ENCODE data around the gene CKAP5.

CKAP5 gene

GRCh38 chr11:46845740-46846509, at the start of gene CKAP5:
TSS of gene CKAP5 (minus strand) at chr11:46846280. CDS start at chr11:46821231, 25,049 bp downstream.
- DNase-seq (ENCODE audit: low read depth in 2 of 2) = peak; percentile 78 to 83

- DNase-seq (ENCODE audit: low read depth in 2 of 2) = no peak
Observed at GRCh38 chr11:46895821-46896220, 49.7 kb upstream of the CKAP5 start.

DNA sequence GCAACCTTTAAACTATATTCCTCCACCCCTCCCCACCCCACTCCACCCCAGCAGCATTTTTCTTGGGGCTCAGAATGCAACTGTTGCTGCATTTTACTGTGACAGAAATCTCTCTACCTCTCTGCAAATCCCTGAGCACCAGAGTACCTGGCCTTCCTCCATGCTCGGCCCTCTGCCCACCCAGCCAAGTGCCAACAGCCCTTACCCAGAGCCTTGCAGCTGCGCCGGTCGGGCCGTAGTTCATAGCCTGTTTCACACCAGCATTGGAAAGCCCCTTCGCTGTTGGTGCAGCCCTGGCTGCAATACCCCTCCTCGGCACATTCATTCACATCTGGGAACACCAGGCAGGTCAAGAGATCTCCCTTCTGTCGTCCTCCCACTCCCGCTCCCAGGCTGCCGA, 48.9 kb upstream of the CKAP5 start:
- no peak for DNase-seq (ENCODE audit: low read depth in 2 of 2)

DNA sequence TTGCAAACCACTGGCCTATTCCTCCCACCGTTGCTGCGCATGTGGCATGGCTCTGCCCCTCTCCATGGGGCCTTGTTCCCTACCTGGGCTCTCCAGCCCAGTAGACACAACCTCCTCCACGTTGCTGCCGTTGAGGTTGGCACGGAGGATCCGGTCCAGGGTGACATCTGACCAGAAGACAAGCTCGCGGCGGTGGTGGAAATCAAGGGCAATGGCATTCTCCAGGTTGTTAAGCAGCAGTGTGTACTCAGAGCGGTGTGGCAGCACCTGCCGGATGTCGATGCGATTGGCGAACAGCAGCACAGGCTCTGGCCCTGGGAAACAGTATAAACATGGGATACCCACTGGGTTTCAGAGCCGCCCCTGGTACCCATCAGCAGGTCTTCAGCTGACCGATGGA, 48.4 kb upstream of the CKAP5 start:
- DNase-seq (ENCODE audit: low read depth in 2 of 2) = no peak

GRCh38 chr11:46892838-46893237, 46.8 kb upstream of the CKAP5 start:
- DNase-seq (ENCODE audit: low read depth in 2 of 2) = no peak

- no peak for DNase-seq (ENCODE audit: low read depth in 2 of 2)
Observed at GRCh38 chr11:46892109-46892508, 46.0 kb upstream of the CKAP5 start.

DNA sequence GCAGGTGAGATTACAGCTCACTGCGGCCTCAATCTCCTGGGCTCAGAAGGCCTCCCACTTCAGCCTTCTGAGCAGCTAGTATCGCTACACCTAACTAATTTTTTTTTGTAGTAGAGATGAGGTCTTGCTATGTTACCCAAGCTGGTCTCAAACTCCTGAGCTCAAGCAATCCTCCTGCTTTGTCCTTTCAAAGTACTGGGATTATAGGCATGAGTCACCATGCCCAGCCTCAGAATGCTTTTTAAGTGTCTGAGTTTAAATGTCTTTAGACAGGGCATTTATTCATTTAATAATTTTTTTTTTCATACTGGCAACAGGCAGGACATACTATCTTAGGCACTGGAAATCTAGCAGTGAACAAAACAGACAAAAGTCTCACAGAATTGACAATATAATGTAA, 44.6 kb upstream of the CKAP5 start:
- no peak for DNase-seq (ENCODE audit: low read depth in 2 of 2)

- DNase-seq (ENCODE audit: low read depth in 2 of 2) = peak; percentile 40 to 60
Observed at GRCh38 chr11:46889689-46890475, 43.8 kb upstream of the CKAP5 start.

- DNase-seq (ENCODE audit: low read depth in 2 of 2) = no peak
Observed at GRCh38 chr11:46889251-46889650, 43.2 kb upstream of the CKAP5 start.

DNA sequence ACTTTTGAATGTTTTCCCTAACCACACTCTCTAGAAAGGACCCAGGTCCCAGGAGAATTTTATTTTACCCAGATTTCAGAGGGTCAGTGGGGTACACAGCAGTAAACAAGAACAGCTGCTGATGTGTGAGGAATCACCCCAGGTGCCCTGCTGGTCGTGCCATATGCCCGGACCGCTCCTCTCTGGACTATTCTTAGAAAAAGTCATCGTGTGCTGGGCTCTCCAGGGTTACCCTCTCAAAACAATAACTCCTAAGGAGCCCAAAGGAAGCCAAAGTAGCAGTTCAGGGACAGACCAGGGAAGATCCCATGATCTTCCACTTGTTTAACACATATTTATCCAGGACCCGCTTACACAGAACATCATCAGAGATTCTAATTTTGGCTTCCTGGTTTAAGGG, 42.6 kb upstream of the CKAP5 start:
- DNase-seq (ENCODE audit: low read depth in 2 of 2) = no peak

- DNase-seq (ENCODE audit: low read depth in 2 of 2) = no peak
Observed at GRCh38 chr11:46886211-46886610, 40.1 kb upstream of the CKAP5 start.

DNA sequence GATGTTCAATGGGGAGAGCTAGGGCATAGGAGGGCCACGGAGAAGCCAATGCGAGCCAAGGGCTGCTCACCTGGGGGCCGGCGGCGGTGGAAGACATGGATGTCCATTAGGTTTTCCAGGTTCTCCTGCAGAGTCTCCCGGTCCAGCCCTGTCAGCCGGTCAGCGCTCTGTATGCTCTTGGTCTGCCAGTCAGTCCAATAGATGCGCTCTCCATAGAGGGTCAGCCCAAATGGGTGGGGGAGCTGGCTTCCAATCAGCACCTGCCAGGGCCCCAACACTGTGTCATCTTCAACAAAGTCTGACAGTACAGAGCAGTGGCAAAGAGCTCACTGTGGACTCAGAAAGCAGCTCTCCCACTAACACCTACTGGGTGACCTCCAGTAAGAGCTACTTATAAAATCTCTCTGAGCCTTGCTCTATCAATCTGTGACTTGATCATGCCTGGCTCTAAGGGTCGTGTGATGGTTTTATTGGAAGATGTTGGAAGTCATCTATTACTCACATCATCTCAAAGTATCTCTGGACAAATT, 33.0 kb upstream of the CKAP5 start:
- no peak for DNase-seq (ENCODE audit: low read depth in 2 of 2)

- no peak for DNase-seq (ENCODE audit: low read depth in 2 of 2)
Observed at GRCh38 chr11:46877580-46877979, 31.5 kb upstream of the CKAP5 start.

DNA sequence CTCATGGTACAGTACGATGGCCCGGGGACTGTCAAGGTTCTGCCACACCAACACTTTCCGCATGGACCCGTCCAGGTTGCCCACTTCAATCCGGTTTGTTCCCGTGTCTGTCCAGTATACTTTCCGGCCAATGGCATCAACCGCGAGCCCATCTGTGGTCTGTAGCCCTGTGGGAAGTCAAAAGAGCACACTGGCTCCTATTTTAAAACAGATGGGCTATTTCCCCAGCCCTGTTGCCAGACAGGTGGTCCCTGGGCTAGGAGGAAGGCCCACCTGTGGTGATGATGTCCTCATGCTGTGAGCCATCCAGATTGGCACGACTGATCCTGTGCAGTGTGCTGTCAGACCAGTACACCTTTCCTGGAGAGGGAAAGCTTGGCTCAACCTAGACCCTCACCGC, 30.4 kb upstream of the CKAP5 start:
- DNase-seq (ENCODE audit: low read depth in 2 of 2) = no peak

DNA sequence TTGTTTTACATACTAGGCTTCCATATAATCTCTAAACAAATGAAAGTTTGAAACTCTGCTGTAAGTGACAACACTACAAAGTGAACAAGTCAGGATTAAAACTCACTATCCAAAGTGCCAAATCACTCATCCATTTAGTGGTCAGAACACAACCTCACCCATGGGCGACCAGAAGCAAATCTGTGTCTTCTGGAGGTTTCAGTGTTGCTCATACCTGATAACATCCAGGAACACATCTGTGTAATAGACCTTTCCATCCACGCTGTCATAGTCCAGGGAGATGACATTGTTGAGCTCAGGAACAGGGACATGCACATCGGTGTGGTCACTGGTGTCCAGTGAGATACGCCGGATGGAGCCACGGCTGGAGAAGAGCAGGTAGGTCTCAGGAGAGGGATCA, 28.5 kb upstream of the CKAP5 start:
- DNase-seq (ENCODE audit: low read depth in 2 of 2) = no peak

DNA sequence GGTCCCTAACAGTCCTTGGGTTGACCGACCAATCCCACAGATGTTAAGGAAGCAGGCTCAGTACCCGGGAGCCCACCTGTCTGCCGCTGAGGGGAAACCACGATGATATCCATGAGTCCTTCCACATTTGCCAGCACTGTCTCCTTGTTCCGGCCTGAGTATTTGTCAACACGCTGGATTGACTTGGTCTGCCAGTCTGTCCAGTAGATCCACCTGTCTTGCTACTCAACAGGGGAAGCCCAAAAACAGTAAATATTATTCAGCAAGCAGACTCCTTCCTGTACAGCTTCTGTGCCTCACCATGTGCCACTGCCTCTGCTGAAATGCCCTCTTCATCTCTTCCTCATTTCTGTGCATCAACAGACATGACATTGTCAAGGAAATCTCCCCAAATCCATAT, 22.8 kb upstream of the CKAP5 start:
- DNase-seq (ENCODE audit: low read depth in 2 of 2) = no peak

- DNase-seq (ENCODE audit: low read depth in 2 of 2) = no peak
Observed at GRCh38 chr11:46865340-46865739, 19.3 kb upstream of the CKAP5 start.

DNA sequence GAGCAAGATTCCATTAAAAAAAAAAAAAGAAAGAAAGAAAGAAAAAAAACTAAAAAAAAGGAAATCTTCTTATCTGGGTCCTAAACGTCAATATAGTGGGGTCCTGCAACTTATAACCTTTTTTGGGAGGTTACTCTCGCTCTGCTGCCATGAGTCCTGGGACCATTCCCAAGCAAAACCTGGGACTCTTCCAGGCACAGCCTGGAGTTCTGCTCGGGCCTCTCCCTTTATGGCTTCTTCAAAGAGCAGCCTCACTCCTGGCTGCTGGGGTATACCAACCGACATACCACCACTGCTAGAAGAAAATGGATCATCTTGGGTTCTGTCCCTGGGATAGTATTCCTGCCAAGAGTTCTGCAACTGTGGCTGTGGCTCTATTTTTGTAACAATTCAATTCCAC, 14.1 kb upstream of the CKAP5 start:
- DNase-seq (ENCODE audit: low read depth in 2 of 2) = no peak

GRCh38 chr11:46858920-46859546, 13.0 kb upstream of the CKAP5 start:
- no peak for DNase-seq (ENCODE audit: low read depth in 2 of 2)

- DNase-seq (ENCODE audit: low read depth in 2 of 2) = no peak
Observed at GRCh38 chr11:46857666-46858065, 11.6 kb upstream of the CKAP5 start.

DNA sequence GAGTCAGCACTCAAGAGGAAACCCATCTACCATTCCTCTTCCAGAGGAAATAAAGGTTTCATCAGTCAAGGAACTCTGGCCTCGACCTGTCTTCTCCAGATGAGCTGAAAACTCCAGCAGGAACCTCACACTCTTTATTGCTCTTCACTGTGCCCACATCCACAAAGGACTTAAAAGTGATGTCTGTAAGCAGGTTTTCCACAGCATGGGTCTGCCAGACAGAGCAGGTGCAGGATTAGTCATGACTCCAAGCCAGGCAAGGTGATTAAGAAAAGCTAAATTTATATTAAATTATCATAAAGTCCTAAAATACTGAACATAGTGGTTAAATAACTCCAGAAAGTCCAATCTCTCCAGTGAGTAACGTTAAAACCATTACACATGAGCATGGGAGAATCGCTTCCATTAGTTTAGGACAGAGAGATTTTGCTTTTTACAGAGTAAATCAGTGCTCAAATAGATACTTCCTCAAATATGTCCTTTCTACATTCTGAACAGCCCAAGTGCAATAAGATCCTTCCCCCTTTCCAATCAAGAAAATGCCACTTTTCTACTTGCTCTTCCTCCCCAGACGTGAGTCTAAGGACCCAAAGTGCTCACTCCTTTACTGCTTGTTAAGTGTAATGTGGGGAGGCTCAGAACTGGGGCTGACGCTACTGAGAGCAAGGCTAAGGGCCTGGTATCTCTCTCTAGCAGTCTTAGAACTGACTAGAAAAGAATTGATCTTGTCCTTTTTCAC, 10.7 kb upstream of the CKAP5 start:
- DNase-seq (ENCODE audit: low read depth in 2 of 2) = no peak

DNA sequence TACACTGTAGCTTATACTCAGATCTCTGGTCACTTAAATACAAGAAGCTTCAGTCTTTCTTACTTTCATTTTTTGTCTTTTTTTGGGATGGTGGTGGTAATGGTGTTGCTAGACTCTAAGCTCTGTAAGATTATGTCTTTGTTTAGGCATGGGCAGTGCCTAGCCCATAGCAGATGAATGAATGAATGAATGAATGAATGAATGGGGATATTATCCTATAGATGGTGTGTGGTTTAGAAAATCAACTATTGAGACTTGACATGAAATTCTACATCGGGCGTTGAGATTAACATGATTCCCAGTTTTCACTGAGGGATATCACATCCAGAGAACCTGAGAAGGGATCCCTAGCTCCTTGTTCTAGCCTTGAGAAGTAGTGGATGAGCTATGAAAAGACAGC, 9.8 kb upstream of the CKAP5 start:
- no peak for DNase-seq (ENCODE audit: low read depth in 2 of 2)
